HL-60/S4 treated with phorbol 12-myristate 13-acetate at 8.2 ng/mL for 4 days and 3 days (cell line): ENCODE measurements around the gene CLMP.

ENCODE experiments used
- in situ Hi-C: fragments of 300-500 bp; cut with MboI; formaldehyde crosslinking; loops from 2 replicates; pipeline ENCODE4 v1.15.0; 2022; ENCODE audit warnings: low sequenced_read_pairs

CLMP gene

GRCh38 chr11:123195188-123196059 is at the start of gene CLMP:
Gene CLMP (minus strand): TSS chr11:123195248. CDS start chr11:123194940, 308 bp downstream.
- in situ Hi-C loops = no loop called here

GRCh38 chr11:123241874-123242543 is 47.0 kb upstream of the CLMP start:
- in situ Hi-C loops = no loop called here

- in situ Hi-C loops = no loop called here
Observed at GRCh38 chr11:123241294-123241693, 46.2 kb upstream of the CLMP start.

GRCh38 chr11:123239191-123240150 is 44.4 kb upstream of the CLMP start:
- in situ Hi-C loops = no loop called here

- in situ Hi-C loops = no loop called here
Observed at GRCh38 chr11:123238297-123238696, 43.2 kb upstream of the CLMP start.

- in situ Hi-C loops = no loop called here
Observed at GRCh38 chr11:123236879-123237278, 41.8 kb upstream of the CLMP start.

GRCh38 chr11:123235656-123236261 is 40.7 kb upstream of the CLMP start:
- in situ Hi-C loops = no loop called here

GRCh38 chr11:123235117-123235655 is 40.1 kb upstream of the CLMP start:
- in situ Hi-C loops = no loop called here

- in situ Hi-C loops = no loop called here
Observed at GRCh38 chr11:123233975-123234334, 38.9 kb upstream of the CLMP start.

GRCh38 chr11:123233280-123233974 is 38.4 kb upstream of the CLMP start:
- in situ Hi-C loops = no loop called here

GRCh38 chr11:123231777-123232176 is 36.7 kb upstream of the CLMP start:
- in situ Hi-C loops = no loop called here

- in situ Hi-C loops = no loop called here
Observed at GRCh38 chr11:123231256-123231655, 36.2 kb upstream of the CLMP start.

GRCh38 chr11:123230346-123230745 is 35.3 kb upstream of the CLMP start:
- in situ Hi-C loops = no loop called here

- in situ Hi-C loops = no loop called here
Observed at GRCh38 chr11:123228496-123229163, 33.6 kb upstream of the CLMP start.

GRCh38 chr11:123227763-123228495 is 32.9 kb upstream of the CLMP start:
- in situ Hi-C loops = no loop called here

- in situ Hi-C loops = no loop called here
Observed at GRCh38 chr11:123221584-123221983, 26.5 kb upstream of the CLMP start.

- in situ Hi-C loops = no loop called here
Observed at GRCh38 chr11:123221096-123221561, 26.1 kb upstream of the CLMP start.

- in situ Hi-C loops = no loop called here
Observed at GRCh38 chr11:123219066-123219690, 24.1 kb upstream of the CLMP start.
